Natural killer cell (primary cell): ENCODE results near the gene CD2AP. TPM values are rescaled to one million over a fixed set of nuclear protein-coding genes. Genes with fewer than 3 reads are reported as not detected.

Experiments
- ATAC-seq, 3 donors: fragments of 150-1000 bp in 2 of 3; fragments of 200-7000 bp in 1 of 3; cut with Tn5 transposase; 1 replicate in 1 of 3; 2 replicates in 2 of 3; pipeline ENCODE4 v1.10.0; 2021; ENCODE audit warnings: mild to moderate bottlenecking in 2 of 3, moderate library complexity in 2 of 3
- DNase-seq, 2 donors: peaks; one replicate each; pipeline versions ENCODE4 v3.0.0 to v3.0.0-alpha.2; 2013 to 2021; ENCODE audit warnings: mixed read lengths in 1 of 2
- H3K27ac ChIP-seq: one replicate; pipeline ENCODE4 v1.5.1; 2013; ENCODE audit warnings: mild to moderate bottlenecking, low read length
- H3K27me3 ChIP-seq: one replicate; pipeline ENCODE4 v1.6.1; 2013; ENCODE audit warnings: low read length; ENCODE audit not compliant: control insufficient read depth, insufficient read depth
- H3K36me3 ChIP-seq: one replicate; pipeline ENCODE4 v1.6.1; 2013; ENCODE audit warnings: low read length; ENCODE audit not compliant: control insufficient read depth, insufficient read depth
- H3K4me1 ChIP-seq: one replicate; pipeline ENCODE4 v1.6.1; 2013; ENCODE audit warnings: low read length; ENCODE audit not compliant: control insufficient read depth, insufficient read depth
- H3K4me3 ChIP-seq: one replicate; pipeline ENCODE4 v1.5.1; 2013; ENCODE audit warnings: low read length
- H3K9me3 ChIP-seq: one replicate; pipeline ENCODE4 v1.6.1; 2013; ENCODE audit warnings: low read length; ENCODE audit not compliant: control insufficient read depth, insufficient read depth
- H3K27ac Mint-ChIP-seq, 2 donors: one replicate each; pipeline ENCODE4 v1.8.0; 2022; ENCODE audit warnings: mild to moderate bottlenecking in 2 of 2, mixed read lengths in 2 of 2, moderate library complexity in 1 of 2
- H3K27me3 Mint-ChIP-seq, 2 donors: one replicate each; pipeline ENCODE4 v1.8.0; 2022; ENCODE audit warnings: low read depth in 2 of 2, mixed read lengths in 2 of 2
- H3K36me3 Mint-ChIP-seq: one replicate; pipeline ENCODE4 v1.8.0; 2022; ENCODE audit warnings: mixed read lengths
- H3K4me1 Mint-ChIP-seq, 2 donors: one replicate each; pipeline ENCODE4 v1.8.0; 2022; ENCODE audit warnings: mixed read lengths in 2 of 2
- H3K4me3 Mint-ChIP-seq: one replicate; pipeline ENCODE4 v1.8.0; 2022; ENCODE audit warnings: mild to moderate bottlenecking, moderate library complexity, mixed read lengths
- H3K9me3 Mint-ChIP-seq, 2 donors: one replicate each; pipeline ENCODE4 v1.8.0; 2022; ENCODE audit warnings: mixed read lengths in 2 of 2
- CTCF ChIP-seq: fragments of 200-600 bp; IDR thresholded peaks from one replicate; pipeline ENCODE4 v1.8.0; 2022; ENCODE audit warnings: antibody characterized with exemption
- WGBS: methylation state at CpG from one replicate; pipeline ENCODE4 v1.1.7; 2013; ENCODE audit warnings: missing lambda C conversion rate; ENCODE audit not compliant: insufficient coverage; 5-methylcytosine and 5-hydroxymethylcytosine counted together
- intact Hi-C: fragments of 100-400 bp; cut with micrococcal nuclease; formaldehyde crosslinking; loops from one replicate; pipeline ENCODE4 v1.14.2; 2022
- total RNA-seq, 4 donors: library from RNA; stranded (reverse); fragments of 120-200 nt in 1 of 4; gene quantifications; one replicate each; pipeline versions ENCODE4 v1.2.3 to v1.2.4, GENCODE V29; 2013 to 2022

CD2AP gene
- total RNA-seq, 3 donors from 2014 or later (not counting 1 experiment from before 2014, with no cell fraction given): 23.8 to 26.3 (median 26.3) TPM

GRCh38 chr6:47525330-47526057 is 47.9 kb downstream of the CD2AP start:
- H3K27ac Mint-ChIP-seq: peak overlapping the region in 1 of 2 donors; percentile 29
- Histone ChIP-seq H3K27ac (no peak overlapping the region), H3K27me3 (no peaks in the 10 kb centered on the region), H3K4me1 (peaks cover 9% of the 10 kb centered on the region), H3K36me3 (peaks cover 2% of the 10 kb centered on the region), H3K9me3 (no peaks in the 10 kb centered on the region), H3K4me3 (no peak overlapping the region)
- TF ChIP-seq CTCF: no peak
- WGBS: 100% methylated on average over 1 of the region's 2 CpGs
- peaks cover 51 to 57% of the 10 kb centered on the region in 2 donors for H3K4me1 Mint-ChIP-seq
- no peaks in the 10 kb centered on the region for H3K36me3 Mint-ChIP-seq
- no peak for ATAC-seq
- no peak for DNase-seq
- H3K4me3 Mint-ChIP-seq: no peak overlapping the region
- no peaks in the 10 kb centered on the region for H3K27me3 Mint-ChIP-seq
- no peaks in the 10 kb centered on the region for H3K9me3 Mint-ChIP-seq
- intact Hi-C loops: no loop called here

GRCh38 chr6:47527274-47527673 is 49.7 kb downstream of the CD2AP start:
- peaks cover 7% of the 10 kb centered on the region for H3K4me1 ChIP-seq
- peaks cover 2% of the 10 kb centered on the region for H3K36me3 ChIP-seq
- H3K36me3 Mint-ChIP-seq: no peaks in the 10 kb centered on the region
- intact Hi-C loops: no loop called here
- TF ChIP-seq CTCF: no peak
- no peak overlapping the region for H3K4me3 ChIP-seq
- no peaks in the 10 kb centered on the region for H3K9me3 ChIP-seq
- H3K27me3 ChIP-seq: no peaks in the 10 kb centered on the region
- no peaks in the 10 kb centered on the region for H3K9me3 Mint-ChIP-seq
- no peak overlapping the region for H3K4me3 Mint-ChIP-seq
- ATAC-seq (no peak), DNase-seq (no peak)
- H3K27me3 Mint-ChIP-seq: no peaks in the 10 kb centered on the region
- H3K4me1 Mint-ChIP-seq: peaks cover 40 to 47% of the 10 kb centered on the region in 2 donors
- H3K27ac Mint-ChIP-seq: no peak overlapping the region
- no peak overlapping the region for H3K27ac ChIP-seq

GRCh38 chr6:47529734-47530133 is 52.1 kb downstream of the CD2AP start:
- no peak for TF ChIP-seq CTCF
- ATAC-seq: peak in 2 of 3 donors; percentile 41 to 62
- intact Hi-C loops: no loop called here
- H3K27ac Mint-ChIP-seq: peak overlapping the region in 1 of 2 donors; percentile 1
- WGBS: 85% methylated on average over 4 of the region's 5 CpGs
- peaks cover 7% of the 10 kb centered on the region for H3K4me1 ChIP-seq
- H3K27me3 Mint-ChIP-seq: no peaks in the 10 kb centered on the region
- H3K4me3 ChIP-seq: no peak overlapping the region
- DNase-seq: no peak
- no peak overlapping the region for H3K27ac ChIP-seq
- peaks cover 40 to 42% of the 10 kb centered on the region in 2 donors for H3K4me1 Mint-ChIP-seq
- H3K36me3 ChIP-seq: peaks cover 10% of the 10 kb centered on the region
- H3K9me3 Mint-ChIP-seq: no peaks in the 10 kb centered on the region
- H3K36me3 Mint-ChIP-seq: peaks cover 6% of the 10 kb centered on the region
- H3K27me3 ChIP-seq: no peaks in the 10 kb centered on the region
- no peak overlapping the region for H3K4me3 Mint-ChIP-seq
- no peaks in the 10 kb centered on the region for H3K9me3 ChIP-seq
